ENCODE results near the gene TNIK.

Gene TNIK

DNA sequence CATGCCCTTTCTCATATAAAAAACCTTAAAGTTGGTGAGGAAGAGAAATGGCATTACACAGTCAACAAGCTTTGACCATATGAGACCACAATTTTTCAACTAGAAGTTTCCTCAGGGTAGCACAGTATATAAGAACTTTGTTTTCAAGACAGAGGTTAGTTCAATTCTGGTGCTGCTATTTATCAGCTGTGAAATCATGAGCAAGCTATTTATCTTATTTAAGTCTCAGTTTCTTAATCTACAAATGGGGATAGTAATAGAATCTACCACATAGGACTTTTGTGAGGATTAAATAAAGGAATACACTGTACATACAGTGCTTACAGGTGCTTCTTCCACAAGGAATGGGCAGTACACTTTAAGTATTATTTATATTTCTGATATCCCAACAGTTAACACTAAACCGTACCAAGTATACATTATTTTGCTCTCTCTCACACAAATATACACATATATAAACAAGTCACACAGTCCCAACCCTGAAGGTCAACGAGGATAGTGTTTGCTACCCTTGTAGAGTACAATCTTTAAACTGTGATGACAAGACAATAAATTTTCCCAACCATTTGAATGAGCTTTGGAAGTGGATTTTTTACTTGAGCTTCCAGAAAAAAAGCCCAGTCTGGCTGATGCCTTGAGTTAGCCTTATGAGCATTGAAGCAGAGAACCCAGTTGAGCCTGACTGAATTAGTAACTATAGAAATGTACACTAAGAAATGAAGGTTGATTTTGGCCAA lies 178.8 kb downstream of the TNIK start:
- no peak for DNase-seq (ENCODE audit: low spot score in 2 of 2)
- Mint-ChIP-seq H3K4me1 (peaks cover 61% of the 10 kb centered on the region), H3K27ac (ENCODE audit: low read depth) (no peak overlapping the region), H3K4me3 (no peak overlapping the region), H3K27me3 (no peaks in the 10 kb centered on the region), H3K36me3 (ENCODE audit: insufficient read depth) (peaks cover 4% of the 10 kb centered on the region), H3K9me3 (no peaks in the 10 kb centered on the region)
- no peak for ATAC-seq (replicated peaks; ENCODE audit: extremely low read depth, poor library complexity, severe bottlenecking)

GRCh38 chr3:171279972-171280371 lies 180.2 kb downstream of the TNIK start:
- no peak overlapping the region for H3K27ac Mint-ChIP-seq (ENCODE audit: low read depth)
- no peaks in the 10 kb centered on the region for H3K27me3 Mint-ChIP-seq
- ATAC-seq (replicated peaks; ENCODE audit: extremely low read depth, poor library complexity, severe bottlenecking) (no peak), DNase-seq (ENCODE audit: low spot score in 2 of 2) (no peak)
- H3K9me3 Mint-ChIP-seq, result no peaks in the 10 kb centered on the region
- peaks cover 4% of the 10 kb centered on the region for H3K36me3 Mint-ChIP-seq (ENCODE audit: insufficient read depth)
- no peak overlapping the region for H3K4me3 Mint-ChIP-seq
- H3K4me1 Mint-ChIP-seq, result peaks cover 58% of the 10 kb centered on the region

- Mint-ChIP-seq H3K27me3 (no peaks in the 10 kb centered on the region), H3K36me3 (ENCODE audit: insufficient read depth) (no peaks in the 10 kb centered on the region), H3K27ac (ENCODE audit: low read depth) (no peak overlapping the region)
Observed at GRCh38 chr3:171278299-171278590, 182.0 kb downstream of the TNIK start.

GRCh38 chr3:171277456-171278298 lies 182.5 kb downstream of the TNIK start:
- H3K4me3 Mint-ChIP-seq, result no peak overlapping the region
- H3K4me1 Mint-ChIP-seq, result peaks cover 54% of the 10 kb centered on the region
- H3K27ac Mint-ChIP-seq (ENCODE audit: low read depth), result no peak overlapping the region
- ATAC-seq (replicated peaks; ENCODE audit: extremely low read depth, poor library complexity, severe bottlenecking), result no peak
- no peaks in the 10 kb centered on the region for H3K9me3 Mint-ChIP-seq
- no peak for DNase-seq (ENCODE audit: low spot score in 2 of 2)
- no peaks in the 10 kb centered on the region for H3K27me3 Mint-ChIP-seq
- no peaks in the 10 kb centered on the region for H3K36me3 Mint-ChIP-seq (ENCODE audit: insufficient read depth)

More at GRCh38 chr3:171278299-171278590, 182.0 kb downstream of the TNIK start:
- Mint-ChIP-seq H3K4me1 (peaks cover 53% of the 10 kb centered on the region), H3K4me3 (no peak overlapping the region), H3K9me3 (no peaks in the 10 kb centered on the region)
- no peak for ATAC-seq (replicated peaks; ENCODE audit: extremely low read depth, poor library complexity, severe bottlenecking)
- no peak for DNase-seq (ENCODE audit: low spot score in 2 of 2)

DNA sequence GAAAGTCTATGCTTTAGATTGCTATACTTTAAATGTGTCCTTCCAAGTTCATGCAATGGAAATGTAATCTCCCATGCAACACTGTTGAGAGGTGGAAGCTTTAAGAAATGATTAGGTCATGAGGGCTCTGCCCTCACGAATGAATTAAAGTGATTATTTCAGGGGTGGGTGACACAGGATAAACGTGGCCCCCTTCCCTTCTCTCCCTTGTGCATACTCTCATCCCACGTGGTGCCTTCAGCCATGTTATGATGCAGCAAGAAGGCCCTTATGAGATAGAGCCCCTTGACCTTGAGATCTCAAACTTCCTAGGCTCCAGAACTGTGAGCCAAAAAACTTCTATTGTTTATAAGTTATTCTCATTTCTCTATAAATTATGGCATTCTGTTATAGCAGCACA lies 183.3 kb downstream of the TNIK start:
- no peaks in the 10 kb centered on the region for H3K9me3 Mint-ChIP-seq
- H3K36me3 Mint-ChIP-seq (ENCODE audit: insufficient read depth), result no peaks in the 10 kb centered on the region
- no peaks in the 10 kb centered on the region for H3K27me3 Mint-ChIP-seq
- DNase-seq (ENCODE audit: low spot score in 2 of 2) (no peak), ATAC-seq (replicated peaks; ENCODE audit: extremely low read depth, poor library complexity, severe bottlenecking) (no peak)
- peaks cover 55% of the 10 kb centered on the region for H3K4me1 Mint-ChIP-seq
- no peak overlapping the region for H3K4me3 Mint-ChIP-seq
- H3K27ac Mint-ChIP-seq (ENCODE audit: low read depth), result no peak overlapping the region

DNA sequence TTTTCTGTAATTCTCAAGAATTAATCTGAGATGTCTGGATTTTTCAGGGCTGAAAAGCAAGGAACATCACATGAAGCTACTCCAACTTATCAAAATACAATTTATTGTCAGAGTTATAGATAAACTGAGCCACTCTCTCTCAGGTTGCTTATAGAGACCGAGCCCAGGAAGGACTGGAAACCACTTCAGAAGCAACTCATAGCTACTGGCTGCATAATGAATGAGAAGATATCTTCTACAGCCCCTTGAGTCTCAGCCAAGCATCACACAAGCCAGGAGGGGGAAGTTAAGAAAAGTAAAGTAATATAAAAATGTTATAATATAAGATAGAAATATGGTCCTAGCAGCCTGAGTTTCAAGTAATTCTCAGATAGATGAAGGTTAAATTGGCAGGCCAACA lies 186.0 kb downstream of the TNIK start:
- Mint-ChIP-seq H3K4me3 (no peak overlapping the region), H3K27ac (ENCODE audit: low read depth) (no peak overlapping the region), H3K9me3 (no peaks in the 10 kb centered on the region), H3K4me1 (peaks cover 56% of the 10 kb centered on the region), H3K27me3 (no peaks in the 10 kb centered on the region), H3K36me3 (ENCODE audit: insufficient read depth) (no peaks in the 10 kb centered on the region)
- no peak for DNase-seq (ENCODE audit: low spot score in 2 of 2)
- no peak for ATAC-seq (replicated peaks; ENCODE audit: extremely low read depth, poor library complexity, severe bottlenecking)

DNA sequence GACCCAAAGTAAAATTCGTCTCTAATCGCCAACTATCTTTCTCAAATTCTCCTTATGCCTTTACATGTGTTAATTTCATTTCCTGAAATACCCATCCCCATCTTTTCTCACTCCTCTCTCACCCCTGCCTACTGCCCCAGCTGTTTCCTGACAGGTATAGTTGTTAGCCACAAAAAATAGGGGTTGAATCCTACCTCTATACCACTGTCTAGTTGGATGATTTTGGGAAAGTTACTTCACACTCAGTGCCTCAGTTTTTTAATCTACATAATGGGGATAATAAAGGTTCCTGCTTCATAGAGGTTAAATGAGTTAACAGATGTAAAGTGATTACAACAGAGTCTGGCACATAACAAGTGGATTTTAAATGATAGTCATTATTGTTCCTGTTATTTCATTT lies 189.7 kb downstream of the TNIK start:
- Mint-ChIP-seq H3K9me3 (no peaks in the 10 kb centered on the region), H3K27me3 (no peaks in the 10 kb centered on the region), H3K4me3 (peak overlapping the region; percentile 45), H3K4me1 (peaks cover 75% of the 10 kb centered on the region), H3K27ac (ENCODE audit: low read depth) (peak overlapping the region; percentile 45), H3K36me3 (ENCODE audit: insufficient read depth) (peaks cover 1% of the 10 kb centered on the region)
- ATAC-seq (replicated peaks; ENCODE audit: extremely low read depth, poor library complexity, severe bottlenecking) (no peak), DNase-seq (ENCODE audit: low spot score in 2 of 2) (no peak)

DNA sequence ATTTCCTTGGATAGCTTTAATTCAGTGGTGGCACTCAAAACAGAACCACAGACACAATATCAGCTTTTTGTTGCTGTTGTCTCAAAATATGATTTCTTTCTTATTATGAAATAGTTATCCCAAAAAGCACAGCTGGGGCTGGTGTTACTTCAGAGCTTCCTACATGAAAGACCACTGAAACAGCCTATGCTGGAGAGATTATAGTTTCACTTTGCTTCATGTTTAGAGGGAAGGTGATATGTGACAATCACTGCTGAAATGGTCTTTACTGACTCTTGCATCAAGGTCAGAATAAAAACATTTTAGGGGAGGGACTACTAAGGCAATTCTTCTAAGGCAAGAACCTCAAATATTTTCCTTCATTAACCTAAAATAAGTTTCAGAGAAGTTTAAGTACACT lies 190.7 kb downstream of the TNIK start:
- ATAC-seq (replicated peaks; ENCODE audit: extremely low read depth, poor library complexity, severe bottlenecking) (peak; percentile 83), DNase-seq (ENCODE audit: low spot score in 2 of 2) (no peak)
- H3K27me3 Mint-ChIP-seq, result no peaks in the 10 kb centered on the region
- peak overlapping the region; percentile 45 for H3K27ac Mint-ChIP-seq (ENCODE audit: low read depth)
- peaks cover 69% of the 10 kb centered on the region for H3K4me1 Mint-ChIP-seq
- H3K36me3 Mint-ChIP-seq (ENCODE audit: insufficient read depth), result peaks cover 1% of the 10 kb centered on the region
- no peaks in the 10 kb centered on the region for H3K9me3 Mint-ChIP-seq
- peak overlapping the region; percentile 45 for H3K4me3 Mint-ChIP-seq

DNA sequence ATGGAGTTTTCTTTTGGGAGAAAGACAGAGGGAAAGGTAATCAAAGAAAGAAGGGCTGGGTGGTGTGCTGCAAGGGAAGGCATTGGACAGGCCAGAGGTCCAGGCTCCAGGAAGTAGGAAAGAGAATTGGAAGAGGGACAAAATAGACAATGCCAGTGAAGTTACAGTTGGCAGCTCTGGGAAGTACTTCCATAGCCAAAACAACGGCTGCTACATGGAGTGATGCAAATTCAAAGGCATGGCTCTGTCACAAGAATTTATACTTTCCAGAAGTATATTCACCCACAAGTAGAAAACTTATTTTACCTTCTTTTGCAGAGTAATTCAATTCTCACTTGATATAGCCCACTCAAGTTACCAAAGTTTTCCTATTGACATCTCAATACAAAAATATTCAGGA lies 191.5 kb downstream of the TNIK start:
- Mint-ChIP-seq H3K4me1 (peaks cover 70% of the 10 kb centered on the region), H3K4me3 (no peak overlapping the region), H3K27me3 (no peaks in the 10 kb centered on the region), H3K36me3 (ENCODE audit: insufficient read depth) (peaks cover 1% of the 10 kb centered on the region), H3K27ac (ENCODE audit: low read depth) (no peak overlapping the region), H3K9me3 (no peaks in the 10 kb centered on the region)
- ATAC-seq (replicated peaks; ENCODE audit: extremely low read depth, poor library complexity, severe bottlenecking) (no peak), DNase-seq (ENCODE audit: low spot score in 2 of 2) (no peak)

- Mint-ChIP-seq H3K4me1 (peaks cover 81% of the 10 kb centered on the region), H3K27me3 (no peaks in the 10 kb centered on the region), H3K27ac (ENCODE audit: low read depth) (no peak overlapping the region), H3K4me3 (no peak overlapping the region), H3K36me3 (ENCODE audit: insufficient read depth) (peaks cover 1% of the 10 kb centered on the region), H3K9me3 (no peaks in the 10 kb centered on the region)
- DNase-seq (ENCODE audit: low spot score in 2 of 2) (no peak), ATAC-seq (replicated peaks; ENCODE audit: extremely low read depth, poor library complexity, severe bottlenecking) (no peak)
Observed at GRCh38 chr3:171267104-171267503, 193.1 kb downstream of the TNIK start.

DNA sequence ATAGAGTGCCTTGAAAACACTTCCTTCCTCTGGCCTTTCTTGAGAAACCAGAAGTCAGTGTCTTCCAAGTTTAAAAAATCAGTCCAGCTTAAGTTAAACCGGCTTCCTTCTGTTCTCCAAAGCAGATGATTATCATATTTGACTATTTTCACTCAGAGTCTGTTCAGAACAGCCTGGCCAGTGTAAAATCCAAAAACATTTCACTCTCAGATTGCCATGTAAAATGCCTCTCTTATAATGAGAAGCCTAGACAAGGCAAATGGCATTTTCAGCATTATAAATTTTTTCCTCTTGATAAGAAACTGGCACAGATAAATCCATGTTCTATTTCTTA lies 193.5 kb downstream of the TNIK start:
- Mint-ChIP-seq H3K4me1 (peaks cover 83% of the 10 kb centered on the region), H3K9me3 (no peaks in the 10 kb centered on the region), H3K36me3 (ENCODE audit: insufficient read depth) (peaks cover 1% of the 10 kb centered on the region), H3K27me3 (no peaks in the 10 kb centered on the region), H3K4me3 (no peak overlapping the region), H3K27ac (ENCODE audit: low read depth) (no peak overlapping the region)
- DNase-seq (ENCODE audit: low spot score in 2 of 2) (no peak), ATAC-seq (replicated peaks; ENCODE audit: extremely low read depth, poor library complexity, severe bottlenecking) (no peak)

GRCh38 chr3:171266034-171266739 lies 194.0 kb downstream of the TNIK start:
- peaks cover 85% of the 10 kb centered on the region for H3K4me1 Mint-ChIP-seq
- peak overlapping the region; percentile 17 for H3K27ac Mint-ChIP-seq (ENCODE audit: low read depth)
- peaks cover 1% of the 10 kb centered on the region for H3K36me3 Mint-ChIP-seq (ENCODE audit: insufficient read depth)
- H3K4me3 Mint-ChIP-seq, result peak overlapping the region; percentile 48
- no peak for ATAC-seq (replicated peaks; ENCODE audit: extremely low read depth, poor library complexity, severe bottlenecking)
- no peaks in the 10 kb centered on the region for H3K9me3 Mint-ChIP-seq
- no peak for DNase-seq (ENCODE audit: low spot score in 2 of 2)
- H3K27me3 Mint-ChIP-seq, result no peaks in the 10 kb centered on the region

- Mint-ChIP-seq H3K27me3 (no peaks in the 10 kb centered on the region), H3K9me3 (no peaks in the 10 kb centered on the region), H3K36me3 (ENCODE audit: insufficient read depth) (peaks cover 1% of the 10 kb centered on the region), H3K4me1 (peaks cover 83% of the 10 kb centered on the region), H3K4me3 (no peak overlapping the region), H3K27ac (ENCODE audit: low read depth) (no peak overlapping the region)
- ATAC-seq (replicated peaks; ENCODE audit: extremely low read depth, poor library complexity, severe bottlenecking) (no peak), DNase-seq (ENCODE audit: low spot score in 2 of 2) (no peak)
Observed at GRCh38 chr3:171264758-171265157, 195.4 kb downstream of the TNIK start.

All from central memory CD8-positive, alpha-beta T cell (primary cell).